HG03432 (cell line): Measurements from ENCODE around the gene WFDC12.
"Not testable (repeated sequence)": the region's sequence is repeated elsewhere in the genome, so short reads cannot be mapped to it uniquely, and the experiment has no call there.

Experiments used
- ATAC-seq: cut with Tn5 transposase; IDR thresholded peaks from one replicate; pipeline ENCODE4 v1.9.1; 2021; ENCODE audit warnings: mild to moderate bottlenecking, moderate library complexity; ENCODE audit not compliant: unreplicated experiment

The WFDC12 gene, protein sequence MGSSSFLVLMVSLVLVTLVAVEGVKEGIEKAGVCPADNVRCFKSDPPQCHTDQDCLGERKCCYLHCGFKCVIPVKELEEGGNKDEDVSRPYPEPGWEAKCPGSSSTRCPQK

DNA sequence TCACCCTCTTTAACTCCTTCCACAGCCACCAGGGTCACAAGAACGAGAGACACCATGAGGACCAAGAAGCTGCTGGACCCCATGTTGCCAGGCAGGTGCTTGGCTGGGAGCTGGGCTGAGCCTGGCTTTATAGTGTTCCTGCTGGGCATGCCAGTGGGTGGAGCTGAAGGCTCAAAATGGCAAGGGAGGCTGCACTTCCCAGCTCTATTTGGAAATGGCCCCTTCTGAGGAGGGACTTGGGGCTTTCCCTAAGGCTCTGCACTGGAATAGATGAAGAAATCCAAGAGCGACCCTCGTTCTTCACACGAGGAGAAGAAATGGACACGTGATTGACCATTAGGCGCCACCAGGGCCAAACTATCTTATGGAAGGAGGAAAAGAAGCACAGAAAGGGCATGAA is at the start of gene WFDC12:
Gene WFDC12, minus strand, starts transcription at position 101 of the 400 bp plus-strand sequence. Its CDS starts 18 bp downstream, at position 83.
- no peak for ATAC-seq

- ATAC-seq, result no peak
These were observed 49.3 kb upstream of the WFDC12 start for GRCh38 chr20:45173522-45173921.

GRCh38 chr20:45164906-45165305 is 40.6 kb upstream of the WFDC12 start:
- ATAC-seq, result no peak

DNA sequence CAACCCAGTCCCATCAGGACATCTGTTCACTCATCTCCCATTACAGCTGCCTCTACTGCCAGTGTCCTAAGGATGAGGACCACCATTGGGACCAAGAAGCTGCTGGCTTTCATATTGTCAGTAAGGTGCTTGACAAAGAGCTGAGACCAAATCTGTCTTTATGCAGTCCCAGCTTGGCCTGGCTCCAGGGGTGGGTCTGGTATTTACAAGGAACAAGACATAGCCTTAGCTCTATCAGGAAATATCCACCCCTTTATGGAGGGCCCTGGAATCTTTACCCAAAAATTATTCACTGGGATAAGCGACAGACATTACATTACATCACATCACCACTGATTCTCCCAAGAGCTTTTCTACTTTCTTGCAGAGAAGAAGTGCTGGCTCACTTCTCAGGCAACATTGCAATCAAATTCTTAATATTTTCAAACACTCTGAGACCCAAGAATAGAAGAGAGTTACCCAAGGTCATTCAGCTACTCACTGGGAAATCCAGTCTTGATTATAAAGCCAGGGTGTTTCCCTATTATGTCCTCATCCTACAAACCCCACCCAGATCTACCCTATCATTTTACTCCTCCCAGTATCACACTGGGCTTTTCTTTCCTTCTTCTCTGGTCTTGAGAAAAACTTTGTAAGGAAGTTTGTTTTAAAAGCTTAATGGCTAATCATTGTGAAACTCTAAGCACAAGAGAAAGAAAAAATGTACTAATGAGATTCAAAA is 39.0 kb upstream of the WFDC12 start:
- ATAC-seq, result no peak

GRCh38 chr20:45157962-45158361 is 33.7 kb upstream of the WFDC12 start:
- no peak for ATAC-seq

- no peak for ATAC-seq
These were observed 32.4 kb upstream of the WFDC12 start for GRCh38 chr20:45156713-45157112.

DNA sequence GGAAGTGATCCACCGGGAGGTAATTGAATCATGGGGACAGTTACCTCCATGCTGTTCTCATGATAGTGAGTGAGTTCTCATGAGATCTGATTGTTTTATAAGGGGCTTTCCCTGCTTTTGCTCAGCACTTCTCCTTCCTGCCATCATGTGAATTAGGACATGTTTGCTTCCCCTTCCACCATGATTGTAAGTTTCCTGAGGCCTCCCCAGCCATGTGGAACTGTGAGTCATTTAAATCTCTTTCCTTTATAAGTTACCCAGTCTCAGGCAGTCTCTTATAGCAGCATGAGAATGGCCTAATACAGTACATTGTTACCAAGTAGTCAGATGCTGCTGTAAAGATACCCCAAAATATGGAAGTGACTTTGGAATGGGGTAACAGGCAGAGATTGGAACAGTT is 30.5 kb upstream of the WFDC12 start:
- ATAC-seq, result not testable (repeated sequence)

DNA sequence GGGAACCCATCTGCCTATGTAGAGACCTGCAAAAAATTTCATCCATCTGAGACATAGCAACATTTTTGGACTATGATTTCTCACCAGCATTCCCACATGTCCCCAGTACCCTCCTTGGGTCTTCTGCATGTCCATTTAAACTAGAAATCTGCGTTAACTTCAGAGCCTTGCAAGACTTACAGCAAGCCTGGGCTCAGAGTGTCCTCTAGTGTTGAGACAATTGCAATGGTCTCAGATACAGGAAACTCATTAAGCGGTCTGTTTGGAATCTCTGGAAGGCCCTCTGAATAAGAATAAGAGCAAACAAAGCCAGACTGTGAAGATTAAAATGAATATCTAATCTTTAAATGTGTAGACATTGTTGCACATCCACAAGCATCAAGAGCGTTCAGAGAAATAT is 29.9 kb upstream of the WFDC12 start:
- no peak for ATAC-seq

GRCh38 chr20:45153752-45154151 is 29.5 kb upstream of the WFDC12 start:
- no peak for ATAC-seq

DNA sequence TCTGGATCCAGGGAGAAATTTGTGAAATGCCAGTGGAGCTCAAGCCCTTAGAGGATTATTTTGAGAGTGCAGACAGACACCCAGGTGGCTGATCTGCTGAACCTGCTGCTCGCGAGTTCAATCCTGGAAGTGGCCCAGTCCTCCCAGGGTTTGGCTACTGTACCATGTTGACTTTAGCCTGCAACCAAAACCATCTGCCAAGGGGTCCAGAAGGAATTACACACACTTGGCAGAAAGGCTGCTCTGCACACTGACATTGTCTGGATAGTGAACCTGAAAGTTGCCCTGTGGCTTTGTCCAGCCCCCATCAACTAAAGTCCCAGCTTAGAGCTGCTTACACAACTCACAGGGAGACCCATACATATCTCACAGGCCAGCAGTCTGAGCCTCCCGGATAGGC is 28.9 kb upstream of the WFDC12 start:
- ATAC-seq, result no peak

DNA sequence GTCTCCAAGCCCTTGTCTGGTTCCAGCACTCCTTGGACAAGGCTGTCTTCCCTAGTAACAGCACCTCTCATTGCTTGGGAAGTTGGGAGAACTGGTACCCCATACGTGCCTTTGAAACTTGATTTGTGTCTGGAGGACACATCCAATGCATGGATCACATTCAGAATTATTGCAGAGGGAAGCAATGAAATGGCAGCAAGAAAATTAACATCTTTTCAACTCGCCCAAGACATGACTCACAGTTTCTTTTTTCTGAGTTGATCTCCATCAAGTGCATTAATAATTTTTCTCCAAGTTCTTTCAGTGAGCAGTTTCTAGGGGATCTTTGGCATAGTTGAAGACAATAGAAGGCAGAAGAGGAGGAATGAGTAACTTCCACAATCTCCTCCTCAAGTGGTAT is 28.1 kb upstream of the WFDC12 start:
- ATAC-seq, result no peak

- no peak for ATAC-seq
These were observed 24.8 kb upstream of the WFDC12 start for GRCh38 chr20:45149062-45149461.

GRCh38 chr20:45140836-45141235 is 16.6 kb upstream of the WFDC12 start:
- no peak for ATAC-seq

DNA sequence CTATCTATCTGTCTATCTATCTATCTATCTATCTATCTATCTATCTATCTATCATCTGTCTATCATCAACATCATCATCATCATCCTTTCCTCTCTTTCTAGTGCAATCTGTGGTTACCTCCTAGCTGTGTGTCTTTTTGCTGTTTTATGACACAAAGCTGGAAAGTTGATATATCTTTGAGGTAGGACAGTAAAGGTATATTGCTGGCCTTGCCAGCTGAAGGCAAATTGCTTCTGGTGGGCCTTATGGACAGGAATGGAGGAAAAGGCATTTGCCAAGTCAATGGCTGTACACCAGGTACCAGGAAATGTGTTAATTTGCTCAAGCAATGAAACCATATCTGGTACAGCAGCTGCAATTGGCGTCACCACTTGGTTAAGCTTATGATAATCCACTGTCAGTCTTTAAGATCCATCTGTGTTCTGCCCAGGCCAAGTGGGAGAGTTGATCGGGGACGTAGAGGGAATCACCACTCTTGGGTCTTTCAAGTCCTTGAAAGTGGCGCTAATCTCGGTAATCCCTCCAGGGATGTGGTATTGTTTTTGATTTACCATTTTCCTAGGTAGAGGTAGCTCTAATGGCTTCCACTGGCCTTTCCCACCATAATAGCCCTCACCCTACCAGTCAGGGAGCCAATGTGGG is 15.6 kb upstream of the WFDC12 start:
- ATAC-seq, result not testable (repeated sequence)

- ATAC-seq, result no peak
These were observed 14.5 kb upstream of the WFDC12 start for GRCh38 chr20:45138561-45139300.

DNA sequence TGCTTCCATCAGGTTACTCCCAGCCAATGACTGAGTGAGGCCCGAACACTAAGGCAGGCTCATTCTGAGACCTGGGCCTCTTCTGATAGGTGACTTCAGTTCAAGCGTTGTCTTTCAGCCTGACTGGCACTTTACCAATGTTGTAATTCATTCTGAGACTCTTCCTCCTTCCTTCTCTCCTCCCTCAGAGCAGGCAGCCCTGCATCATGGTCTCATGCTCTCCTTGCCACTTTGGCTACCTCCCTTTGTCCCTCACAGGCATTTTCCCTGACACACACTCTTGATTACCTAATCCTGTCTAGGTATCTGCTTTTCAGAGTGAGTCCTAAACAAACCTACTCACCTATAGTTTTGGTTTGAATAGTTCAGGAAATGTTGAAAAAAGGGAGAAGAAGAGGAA is 12.6 kb upstream of the WFDC12 start:
- no peak for ATAC-seq

GRCh38 chr20:45128099-45128498 is 3.8 kb upstream of the WFDC12 start:
- ATAC-seq, result no peak

GRCh38 chr20:45121388-45121787 is 2.9 kb downstream of the WFDC12 start:
- ATAC-seq, result no peak

DNA sequence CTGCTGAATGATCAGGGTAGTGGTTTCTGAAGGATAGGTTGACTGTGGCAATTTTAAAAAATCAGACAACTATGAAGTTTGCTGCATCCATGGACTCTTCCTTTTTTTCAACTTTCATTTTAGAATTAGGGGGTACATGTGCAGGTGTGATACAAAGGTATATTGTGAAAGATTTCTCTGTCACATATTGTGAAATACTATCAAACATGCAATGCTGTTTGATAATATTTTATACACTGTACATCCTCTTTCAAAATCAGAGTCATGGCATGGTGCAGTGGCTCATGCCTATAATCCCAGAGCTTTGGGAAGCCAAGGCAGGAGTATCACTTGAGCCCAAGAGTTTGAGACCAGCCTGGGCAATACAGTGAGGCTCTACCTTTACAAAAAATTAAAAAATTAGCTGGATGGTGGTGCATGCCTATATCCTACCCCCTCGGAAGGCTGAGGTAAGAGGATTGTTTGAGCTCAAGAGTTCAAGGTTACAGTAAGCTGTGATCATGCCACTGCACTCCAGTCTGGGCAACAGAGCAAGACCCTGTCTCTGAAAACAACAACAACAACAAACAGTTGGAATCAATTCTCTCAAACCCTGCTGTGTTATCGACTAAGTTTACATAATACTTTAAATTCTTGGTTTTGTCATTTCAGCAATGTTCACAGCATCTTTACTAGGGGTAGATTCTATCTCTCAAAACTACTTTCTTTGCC is 4.6 kb downstream of the WFDC12 start:
- ATAC-seq, result no peak

GRCh38 chr20:45118028-45118427 is 6.2 kb downstream of the WFDC12 start:
- ATAC-seq, result no peak

GRCh38 chr20:45117581-45117980 is 6.7 kb downstream of the WFDC12 start:
- no peak for ATAC-seq
